ENCODE data around the gene PIRT. TPM values are rescaled to one million over a fixed set of nuclear protein-coding genes. Genes with fewer than 3 reads are reported as not detected.

The PIRT gene
- total and polyA plus RNA-seq, 2 of the 8 experiments (the other 6 are each of a cell fraction or from before 2014, with no cell fraction given), result 0.03 TPM; not detected in 1

DNA sequence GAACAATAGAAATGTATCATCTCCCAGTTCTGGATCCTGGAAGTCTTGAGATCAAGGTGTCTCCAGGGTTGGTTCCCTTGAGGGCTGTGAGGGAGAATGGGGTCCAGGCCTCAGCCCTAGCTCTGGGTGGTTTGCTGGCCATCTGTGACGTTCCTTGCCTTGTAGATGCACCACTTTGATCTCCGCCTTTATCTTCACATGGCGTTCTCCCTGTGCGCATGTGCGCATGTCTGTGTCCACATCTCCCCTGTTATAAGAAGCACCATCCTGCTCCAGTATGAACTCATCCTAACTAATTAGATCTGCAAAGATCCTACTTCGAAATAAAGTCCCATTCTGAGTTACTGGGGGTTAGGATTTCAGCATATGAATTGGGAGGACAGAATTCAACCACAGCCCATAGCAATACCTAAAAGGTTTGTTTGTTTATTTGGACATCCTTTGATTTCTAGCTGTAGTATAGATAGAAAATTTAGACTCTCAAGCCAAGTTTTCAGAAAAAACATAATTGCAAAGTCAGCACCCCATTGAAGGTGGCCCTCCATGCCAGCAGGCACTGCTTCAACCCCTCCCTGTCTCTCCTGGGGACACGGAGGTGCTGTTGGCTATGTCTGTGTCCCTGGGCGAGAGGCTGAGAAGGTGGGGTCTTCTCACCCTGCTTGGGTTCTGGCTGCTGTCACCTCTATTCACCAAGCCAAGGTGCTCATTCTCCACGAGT lies 31.2 kb downstream of the PIRT start (continued):
- TF ChIP-seq SIRT6 (IDR thresholded peaks at IDR 0.05; ENCODE audit: low read length) (no peak), BACH1 (IDR thresholded peaks at IDR 0.05; ENCODE audit: low read length) (no peak), BCL11A (IDR thresholded peaks at IDR 0.05; ENCODE audit: low read depth in 2 of 2, low read length in 2 of 2) (no peak), RBBP5 (IDR thresholded peaks at IDR 0.05; ENCODE audit: borderline replicate concordance, low read depth, low read length) (no peak)

Measured in H1 (cell line).